ENCODE data around the gene YLPM1. TPM values are rescaled to one million over a fixed set of nuclear protein-coding genes. Genes with fewer than 3 reads are reported as not detected.
A peak's percentile ranks its signal among the peaks of the same experiment; 100 is the strongest.

The YLPM1 gene
- total and polyA plus RNA-seq, 2 donors from 2014 or later, result 16.2 to 68.2 TPM

DNA sequence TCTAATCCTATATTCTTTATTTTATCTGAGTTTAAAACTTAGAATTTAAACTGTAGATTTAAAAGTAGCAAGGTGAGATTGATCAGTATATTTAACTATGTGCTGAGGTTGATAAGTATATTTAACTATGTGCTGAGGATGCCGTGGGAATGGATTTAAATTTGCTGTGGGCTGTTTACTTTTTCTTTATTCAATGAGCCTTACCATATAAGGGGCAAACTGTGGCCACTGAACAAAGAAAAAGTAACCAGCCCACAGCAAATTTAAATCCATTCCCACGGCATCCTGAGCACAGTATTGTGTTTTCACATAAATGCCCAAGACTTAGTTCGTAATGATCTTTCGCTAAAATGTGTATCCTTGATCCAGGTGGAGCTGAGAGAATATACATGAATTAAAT, 69.7 kb downstream of the YLPM1 start:
- H3K4me3 ChIP-seq (ENCODE audit: low read length in 3 of 3), result no peak overlapping the region
- no peak for DNase-seq
- intact Hi-C loops (cut with DNase I), result no loop called here
- H3K9ac ChIP-seq (ENCODE audit: low read length in 3 of 3), result no peak overlapping the region
- H3K27ac ChIP-seq (ENCODE audit: low read depth in 2 of 2, low read length in 2 of 2), result no peak overlapping the region
- peaks cover 0 to 15% (median 6%) of the 10 kb centered on the region in 3 donors for H3K4me1 ChIP-seq (ENCODE audit: control insufficient read depth in 2 of 3, insufficient read depth in 2 of 3, low read depth in 1 of 3, low read length in 3 of 3)
- TF ChIP-seq, protein P1, sequence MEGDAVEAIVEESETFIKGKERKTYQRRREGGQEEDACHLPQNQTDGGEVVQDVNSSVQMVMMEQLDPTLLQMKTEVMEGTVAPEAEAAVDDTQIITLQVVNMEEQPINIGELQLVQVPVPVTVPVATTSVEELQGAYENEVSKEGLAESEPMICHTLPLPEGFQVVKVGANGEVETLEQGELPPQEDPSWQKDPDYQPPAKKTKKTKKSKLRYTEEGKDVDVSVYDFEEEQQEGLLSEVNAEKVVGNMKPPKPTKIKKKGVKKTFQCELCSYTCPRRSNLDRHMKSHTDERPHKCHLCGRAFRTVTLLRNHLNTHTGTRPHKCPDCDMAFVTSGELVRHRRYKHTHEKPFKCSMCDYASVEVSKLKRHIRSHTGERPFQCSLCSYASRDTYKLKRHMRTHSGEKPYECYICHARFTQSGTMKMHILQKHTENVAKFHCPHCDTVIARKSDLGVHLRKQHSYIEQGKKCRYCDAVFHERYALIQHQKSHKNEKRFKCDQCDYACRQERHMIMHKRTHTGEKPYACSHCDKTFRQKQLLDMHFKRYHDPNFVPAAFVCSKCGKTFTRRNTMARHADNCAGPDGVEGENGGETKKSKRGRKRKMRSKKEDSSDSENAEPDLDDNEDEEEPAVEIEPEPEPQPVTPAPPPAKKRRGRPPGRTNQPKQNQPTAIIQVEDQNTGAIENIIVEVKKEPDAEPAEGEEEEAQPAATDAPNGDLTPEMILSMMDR (IDR thresholded peaks at IDR 0.05; ENCODE audit: borderline replicate concordance, extremely low read depth, insufficient read depth), result no peak
- peaks cover 16 to 22% (median 18%) of the 10 kb centered on the region in 3 donors for H3K36me3 ChIP-seq (ENCODE audit: control insufficient read depth in 2 of 3, insufficient read depth in 3 of 3, low read length in 3 of 3)
- no peak for FAIRE-seq
- no peaks in the 10 kb centered on the region for H3K9me3 ChIP-seq (ENCODE audit: control insufficient read depth in 2 of 3, insufficient read depth in 1 of 3, low read length in 3 of 3)
- no peaks in the 10 kb centered on the region for H3K27me3 ChIP-seq (ENCODE audit: control insufficient read depth, insufficient read depth, low read length)

DNA sequence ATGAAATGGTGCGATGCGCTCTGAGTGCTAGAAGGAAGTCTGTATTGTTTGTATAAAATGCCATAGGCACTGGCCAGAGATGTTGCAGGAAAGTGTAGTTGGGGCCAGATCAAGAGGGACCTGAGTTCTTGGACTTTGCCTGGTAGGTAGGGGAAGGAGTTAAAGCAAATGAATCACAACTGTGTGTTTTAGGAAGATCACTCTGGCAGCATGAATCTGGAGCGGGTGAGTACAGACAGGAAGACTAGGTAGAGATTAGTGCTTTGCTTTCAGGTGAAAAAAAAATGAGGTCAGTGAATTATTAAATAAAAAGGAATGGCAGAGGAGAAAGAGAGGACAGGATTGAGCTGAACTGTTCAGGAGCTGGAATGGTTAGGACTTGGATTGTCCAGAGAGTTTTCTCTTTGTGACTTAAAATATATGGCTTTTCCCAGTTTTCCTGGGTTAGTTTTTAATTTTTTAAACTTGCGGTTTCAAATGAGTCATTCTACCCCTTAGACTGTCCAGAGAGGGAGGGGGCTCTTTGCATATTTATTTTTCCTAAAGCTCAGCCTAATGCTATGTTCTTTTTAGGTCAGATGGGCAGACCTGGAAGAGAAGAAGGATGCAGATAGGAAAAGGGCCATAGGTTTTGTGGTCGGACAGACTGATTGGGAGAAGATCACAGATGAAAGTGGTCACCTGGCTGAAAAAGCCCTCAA, 71.7 kb downstream of the YLPM1 start:
- TF ChIP-seq, protein P1 (IDR thresholded peaks at IDR 0.05; ENCODE audit: borderline replicate concordance, extremely low read depth, insufficient read depth), result no peak
- DNase-seq (no peak), FAIRE-seq (peak; percentile 21)
- intact Hi-C loops (cut with DNase I), result no loop called here
- Histone ChIP-seq H3K27me3 (ENCODE audit: control insufficient read depth, insufficient read depth, low read length) (no peaks in the 10 kb centered on the region), H3K27ac (ENCODE audit: low read depth in 2 of 2, low read length in 2 of 2) (peak overlapping the region; percentile 5 to 48), H3K9ac (ENCODE audit: low read length in 3 of 3) (no peak overlapping the region), H3K9me3 (ENCODE audit: control insufficient read depth in 2 of 3, insufficient read depth in 1 of 3, low read length in 3 of 3) (no peaks in the 10 kb centered on the region), H3K36me3 (ENCODE audit: control insufficient read depth in 2 of 3, insufficient read depth in 3 of 3, low read length in 3 of 3) (peaks cover 10 to 15% (median 10%) of the 10 kb centered on the region in 3 donors), H3K4me1 (ENCODE audit: control insufficient read depth in 2 of 3, insufficient read depth in 2 of 3, low read depth in 1 of 3, low read length in 3 of 3) (peaks cover 0 to 15% (median 6%) of the 10 kb centered on the region in 3 donors), H3K4me3 (ENCODE audit: low read length in 3 of 3) (no peak overlapping the region)

DNA sequence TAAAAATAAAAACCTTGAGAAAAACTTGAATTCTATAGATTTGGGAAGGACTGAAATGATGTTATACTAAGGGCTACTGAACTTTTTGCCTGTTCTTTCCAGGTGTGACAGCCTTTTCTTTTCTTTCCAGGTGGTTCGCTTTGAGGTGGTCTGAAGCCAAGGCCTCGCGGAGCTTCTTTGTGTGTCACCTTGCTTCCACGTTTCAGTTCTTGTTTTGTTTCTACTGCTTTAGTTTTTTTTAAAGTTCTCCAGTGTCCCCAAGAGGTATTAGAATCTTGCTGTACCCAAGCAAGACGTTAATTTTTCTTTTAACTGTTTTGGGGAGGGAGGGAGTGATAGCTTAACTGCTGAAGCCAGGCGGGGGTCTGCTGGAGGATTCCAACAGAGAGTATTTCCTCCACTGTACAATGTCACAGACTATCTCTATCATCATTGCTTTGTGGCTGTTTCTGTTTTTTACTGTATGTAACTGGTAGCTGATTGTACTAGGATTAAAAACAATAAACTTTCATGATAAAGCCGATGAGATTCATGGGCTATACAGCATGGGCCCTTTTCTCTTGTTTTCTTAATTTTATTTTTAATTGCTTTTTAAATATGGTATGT, 72.6 kb downstream of the YLPM1 start:
- Histone ChIP-seq H3K4me1 (ENCODE audit: control insufficient read depth in 2 of 3, insufficient read depth in 2 of 3, low read depth in 1 of 3, low read length in 3 of 3) (peaks cover 0 to 15% (median 6%) of the 10 kb centered on the region in 3 donors), H3K36me3 (ENCODE audit: control insufficient read depth in 2 of 3, insufficient read depth in 3 of 3, low read length in 3 of 3) (peaks cover 1 to 6% (median 5%) of the 10 kb centered on the region in 3 donors), H3K4me3 (ENCODE audit: low read length in 3 of 3) (no peak overlapping the region), H3K27me3 (ENCODE audit: control insufficient read depth, insufficient read depth, low read length) (no peaks in the 10 kb centered on the region), H3K27ac (ENCODE audit: low read depth in 2 of 2, low read length in 2 of 2) (peak overlapping the region in 1 of 2 donors; percentile 47), H3K9me3 (ENCODE audit: control insufficient read depth in 2 of 3, insufficient read depth in 1 of 3, low read length in 3 of 3) (no peaks in the 10 kb centered on the region), H3K9ac (ENCODE audit: low read length in 3 of 3) (no peak overlapping the region)
- FAIRE-seq (no peak), DNase-seq (no peak)
- intact Hi-C loops (cut with DNase I), result no loop called here
- TF ChIP-seq, protein P1 (IDR thresholded peaks at IDR 0.05; ENCODE audit: borderline replicate concordance, extremely low read depth, insufficient read depth), result no peak

Data from kidney (tissue), 14 donors.